SH-SY5Y (cell line): ENCODE results near the gene ATXN7L3.

Experiments
- GATA2 ChIP-seq: IDR thresholded peaks from 2 replicates; pipeline ENCODE4 v1.6.1; 2011; ENCODE audit warnings: mild to moderate bottlenecking, low read depth, low read length
- GATA3 ChIP-seq: IDR thresholded peaks from 2 replicates; pipeline ENCODE4 v1.6.1; 2011; ENCODE audit warnings: low read depth, mild to moderate bottlenecking, low read length, moderate library complexity

ATXN7L3 gene

GRCh38 chr17:44184212-44184810 lies 15.4 kb downstream of the ATXN7L3 start:
- TF ChIP-seq GATA3 (no peak), GATA2 (no peak)

GRCh38 chr17:44183024-44183423 lies 16.7 kb downstream of the ATXN7L3 start:
- no peak for TF ChIP-seq GATA3
- TF ChIP-seq GATA2: no peak

GRCh38 chr17:44178133-44178532 lies 21.6 kb downstream of the ATXN7L3 start:
- TF ChIP-seq GATA2 (no peak), GATA3 (no peak)

- TF ChIP-seq GATA3: no peak
- no peak for TF ChIP-seq GATA2
These were observed 22.0 kb downstream of the ATXN7L3 start for GRCh38 chr17:44177640-44178039.

GRCh38 chr17:44176671-44177501 lies 22.8 kb downstream of the ATXN7L3 start:
- TF ChIP-seq GATA2: no peak

GRCh38 chr17:44176257-44176656 lies 23.4 kb downstream of the ATXN7L3 start:
- TF ChIP-seq GATA2: no peak
- no peak for TF ChIP-seq GATA3

- TF ChIP-seq GATA2 (no peak), GATA3 (no peak)
These were observed 25.3 kb downstream of the ATXN7L3 start for GRCh38 chr17:44174427-44174826.

- no peak for TF ChIP-seq GATA3
- TF ChIP-seq GATA2: no peak
These were observed 27.7 kb downstream of the ATXN7L3 start for GRCh38 chr17:44171931-44172455.

GRCh38 chr17:44170499-44171201 lies 29.0 kb downstream of the ATXN7L3 start, which contains the start of gene ASB16:
Gene ASB16, plus strand, starts transcription at chr17:44170704. Its CDS starts 86 bp downstream, at chr17:44170790.
- TF ChIP-seq GATA3: no peak
- no peak for TF ChIP-seq GATA2

- TF ChIP-seq GATA2 (no peak), GATA3 (no peak)
These were observed 29.6 kb downstream of the ATXN7L3 start for GRCh38 chr17:44170135-44170498.

- TF ChIP-seq GATA3 (no peak), GATA2 (no peak)
These were observed 32.4 kb downstream of the ATXN7L3 start for GRCh38 chr17:44167181-44167861.

GRCh38 chr17:44164476-44164875 lies 35.2 kb downstream of the ATXN7L3 start:
- TF ChIP-seq GATA2 (no peak), GATA3 (no peak)

GRCh38 chr17:44159519-44160210 lies 40.0 kb downstream of the ATXN7L3 start:
- TF ChIP-seq GATA2 (no peak), GATA3 (no peak)

- TF ChIP-seq GATA2 (no peak), GATA3 (no peak)
These were observed 44.2 kb downstream of the ATXN7L3 start for GRCh38 chr17:44155488-44155887.

- TF ChIP-seq GATA2 (no peak), GATA3 (no peak)
These were observed 46.8 kb downstream of the ATXN7L3 start for GRCh38 chr17:44152875-44153274.
